Karpas-422 (cell line): ENCODE results near the gene OTOGL. TPM values are rescaled to one million over a fixed set of nuclear protein-coding genes. Genes with fewer than 3 reads are reported as not detected.
A peak's percentile ranks its signal among the peaks of the same experiment; 100 is the strongest.

Experiments
- DNase-seq: peaks from one replicate; pipeline ENCODE4 v3.0.0-alpha.2; 2015
- H2AFZ ChIP-seq: fragments of 200-600 bp; sonication (generic); 2 replicates; pipeline ENCODE4 v1.6.1; 2014; ENCODE audit warnings: antibody characterized with exemption, low read length, mixed read lengths
- H3K27ac ChIP-seq: fragments of 200-600 bp; sonication (generic); 2 replicates; pipeline ENCODE4 v1.5.1; 2014; ENCODE audit warnings: mild to moderate bottlenecking, low read length, moderate library complexity
- H3K27me3 ChIP-seq: fragments of 200-600 bp; sonication (generic); 2 replicates; pipeline ENCODE4 v1.6.1; 2014; ENCODE audit warnings: low read length, mixed read lengths
- H3K36me3 ChIP-seq: fragments of 200-600 bp; sonication (generic); 2 replicates; pipeline ENCODE4 v1.6.1; 2014; ENCODE audit warnings: low read length, mixed read lengths; ENCODE audit not compliant: insufficient read depth
- H3K4me1 ChIP-seq: fragments of 200-600 bp; sonication (generic); 2 replicates; pipeline ENCODE4 v1.6.1; 2014; ENCODE audit warnings: mild to moderate bottlenecking, low read length, mixed read lengths
- H3K4me2 ChIP-seq: fragments of 200-600 bp; sonication (generic); 2 replicates; pipeline ENCODE4 v1.6.1; 2014; ENCODE audit warnings: low read length, low read depth, mild to moderate bottlenecking; ENCODE audit not compliant: poor library complexity, severe bottlenecking
- H3K4me3 ChIP-seq: fragments of 200-600 bp; sonication (generic); 2 replicates; pipeline ENCODE4 v1.5.1; 2014; ENCODE audit warnings: mild to moderate bottlenecking, antibody characterized with exemption, low read length, mixed read lengths
- H3K79me2 ChIP-seq: fragments of 200-600 bp; sonication (generic); 2 replicates; pipeline ENCODE4 v1.6.1; 2014; ENCODE audit warnings: mild to moderate bottlenecking, low read length, mixed read lengths
- H3K9ac ChIP-seq: fragments of 200-600 bp; sonication (generic); 2 replicates; pipeline ENCODE4 v1.6.0; 2014; ENCODE audit warnings: low read length
- H3K9me2 ChIP-seq: fragments of 200-600 bp; sonication (generic), shearing (Covaris generic); replicated peaks from 2 replicates; pipeline ENCODE4 v1.6.0; 2014; ENCODE audit warnings: mild to moderate bottlenecking, low read length, moderate library complexity; ENCODE audit not compliant: insufficient read depth
- H3K9me3 ChIP-seq: fragments of 300-700, 200-600 bp; sonication (generic); 2 replicates; pipeline ENCODE4 v1.6.1; 2014; ENCODE audit warnings: low read length, mixed read lengths
- H4K20me1 ChIP-seq: fragments of 200-600 bp; sonication (generic); 2 replicates; pipeline ENCODE4 v1.6.1; 2014; ENCODE audit warnings: mild to moderate bottlenecking, antibody characterized with exemption, low read length, low read depth; ENCODE audit not compliant: insufficient read depth
- total RNA-seq: library from RNA; depleted of rRNA; stranded (reverse); fragments of >200 nt; shearing (Covaris generic); gene quantifications from 2 replicates; pipeline ENCODE4 v1.2.3, GENCODE V29; 2014; ENCODE audit warnings: low replicate concordance

OTOGL gene
- total RNA-seq, 1 experiment from 2014 or later, result not detected

DNA sequence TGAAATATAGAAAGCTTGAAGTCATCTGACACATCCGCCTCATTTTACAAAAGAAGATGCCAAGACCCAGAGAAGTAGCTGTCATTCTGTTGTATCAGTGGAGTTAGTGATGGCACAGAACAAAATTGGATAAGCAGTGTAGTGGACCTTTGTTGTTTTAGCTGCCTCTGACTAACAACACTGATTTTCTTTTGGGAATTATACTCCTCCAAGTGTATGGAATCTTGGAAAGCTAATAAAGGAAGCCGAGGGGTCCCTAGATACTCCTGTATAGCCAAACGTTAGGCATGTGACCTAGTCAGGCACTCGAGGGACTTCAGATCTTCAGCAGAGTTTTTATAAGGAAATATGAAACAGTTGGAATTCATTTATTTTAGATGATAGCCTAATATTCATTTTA is 94.5 kb downstream of the OTOGL start:
- Histone ChIP-seq H3K4me1 (no peaks in the 10 kb centered on the region), H3K4me2 (no peak overlapping the region), H3K4me3 (no peak overlapping the region), H4K20me1 (no peaks in the 10 kb centered on the region), H3K36me3 (no peaks in the 10 kb centered on the region), H3K9me2 (no peaks in the 10 kb centered on the region), H3K27me3 (no peaks in the 10 kb centered on the region), H3K27ac (no peak overlapping the region), H3K79me2 (no peaks in the 10 kb centered on the region), H2AFZ (no peak overlapping the region), H3K9ac (no peak overlapping the region), H3K9me3 (no peaks in the 10 kb centered on the region)
- DNase-seq, result no peak

DNA sequence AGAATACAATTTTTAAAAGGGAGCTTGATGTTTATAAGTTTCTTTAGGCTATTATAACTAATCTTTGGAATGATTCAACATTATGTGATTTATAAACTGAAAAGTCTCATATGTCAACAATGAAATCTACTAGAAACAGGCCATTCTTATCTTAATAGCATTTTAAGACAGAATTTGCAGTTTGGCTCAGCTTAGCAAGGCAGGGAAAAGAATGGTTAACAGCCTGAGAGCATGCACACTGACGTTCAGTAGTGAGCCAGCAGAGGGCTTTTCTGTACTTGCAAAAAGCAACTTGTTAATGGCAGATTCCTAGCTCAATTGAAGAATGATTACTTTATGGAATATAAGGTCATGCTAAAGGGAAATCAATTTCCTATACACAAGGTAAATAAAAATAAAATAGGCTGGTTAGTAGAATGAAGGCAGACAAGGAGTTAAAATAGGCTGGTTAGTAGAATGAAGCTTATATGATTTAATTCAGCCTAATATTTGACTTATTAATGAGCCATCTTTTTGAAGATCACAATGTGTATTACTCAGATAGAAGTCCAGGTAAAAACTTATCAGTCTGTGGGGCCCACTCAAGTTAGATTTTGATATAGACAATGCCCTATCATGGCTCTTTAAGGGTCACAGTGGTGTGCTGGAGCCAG is 95.9 kb downstream of the OTOGL start:
- DNase-seq, result peak; percentile 71
- H3K4me2 ChIP-seq, result no peak overlapping the region
- H3K9me3 ChIP-seq, result no peaks in the 10 kb centered on the region
- H3K4me3 ChIP-seq, result no peak overlapping the region
- H3K27ac ChIP-seq, result no peak overlapping the region
- H2AFZ ChIP-seq, result no peak overlapping the region
- H3K4me1 ChIP-seq, result no peaks in the 10 kb centered on the region
- H3K79me2 ChIP-seq, result no peaks in the 10 kb centered on the region
- no peaks in the 10 kb centered on the region for H3K27me3 ChIP-seq
- no peaks in the 10 kb centered on the region for H3K36me3 ChIP-seq
- no peaks in the 10 kb centered on the region for H3K9me2 ChIP-seq
- no peak overlapping the region for H3K9ac ChIP-seq
- no peaks in the 10 kb centered on the region for H4K20me1 ChIP-seq

DNA sequence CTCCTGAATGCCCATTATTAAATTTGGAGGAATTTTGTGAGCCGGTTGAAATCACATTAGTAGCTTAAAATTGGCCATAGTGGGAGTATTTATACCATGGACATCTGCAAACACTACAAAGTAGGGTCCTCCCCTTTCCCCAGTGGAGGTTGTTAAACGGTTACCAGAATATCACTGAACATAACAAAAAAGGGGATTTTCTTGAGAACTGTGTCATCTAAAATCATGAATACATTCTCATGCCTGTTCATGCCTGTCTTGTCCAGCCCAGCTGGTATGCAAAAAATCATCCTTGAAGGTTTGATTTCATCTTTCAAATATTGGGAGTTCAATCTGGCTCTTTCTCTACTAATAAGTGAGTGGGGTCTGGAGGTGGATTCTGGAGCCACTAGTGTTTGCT is 96.4 kb downstream of the OTOGL start:
- Histone ChIP-seq H3K27me3 (no peaks in the 10 kb centered on the region), H3K4me3 (no peak overlapping the region), H3K27ac (no peak overlapping the region), H3K36me3 (no peaks in the 10 kb centered on the region), H3K79me2 (no peaks in the 10 kb centered on the region), H3K4me1 (no peaks in the 10 kb centered on the region), H2AFZ (no peak overlapping the region), H3K9ac (no peak overlapping the region), H3K9me2 (no peaks in the 10 kb centered on the region), H3K4me2 (no peak overlapping the region), H3K9me3 (no peaks in the 10 kb centered on the region), H4K20me1 (no peaks in the 10 kb centered on the region)
- no peak for DNase-seq

DNA sequence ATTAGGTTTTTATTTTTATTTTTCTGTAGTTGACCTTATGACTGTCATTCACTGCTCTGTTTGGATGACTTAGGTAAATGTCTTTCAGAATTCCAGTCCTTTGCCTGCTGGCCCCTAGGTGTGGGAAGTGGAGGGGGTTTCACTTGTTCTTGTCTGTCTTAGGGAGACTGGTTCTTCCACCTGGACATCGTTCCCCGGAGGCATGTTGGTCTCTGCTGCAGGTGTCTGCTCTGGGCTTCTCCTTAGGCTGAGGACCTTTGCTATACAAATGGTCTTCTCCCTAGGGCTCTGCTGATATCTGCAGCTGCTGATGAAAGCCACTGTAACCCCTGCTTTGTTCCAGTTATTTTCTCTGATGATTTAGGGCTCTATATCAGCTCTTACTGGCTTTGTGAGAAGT is 97.1 kb downstream of the OTOGL start:
- Histone ChIP-seq H3K9ac (no peak overlapping the region), H3K27ac (no peak overlapping the region), H3K4me2 (no peak overlapping the region), H4K20me1 (no peaks in the 10 kb centered on the region), H3K36me3 (no peaks in the 10 kb centered on the region), H3K9me3 (no peaks in the 10 kb centered on the region), H2AFZ (no peak overlapping the region), H3K4me3 (no peak overlapping the region), H3K27me3 (no peaks in the 10 kb centered on the region), H3K79me2 (no peaks in the 10 kb centered on the region), H3K9me2 (no peaks in the 10 kb centered on the region), H3K4me1 (no peaks in the 10 kb centered on the region)
- no peak for DNase-seq

DNA sequence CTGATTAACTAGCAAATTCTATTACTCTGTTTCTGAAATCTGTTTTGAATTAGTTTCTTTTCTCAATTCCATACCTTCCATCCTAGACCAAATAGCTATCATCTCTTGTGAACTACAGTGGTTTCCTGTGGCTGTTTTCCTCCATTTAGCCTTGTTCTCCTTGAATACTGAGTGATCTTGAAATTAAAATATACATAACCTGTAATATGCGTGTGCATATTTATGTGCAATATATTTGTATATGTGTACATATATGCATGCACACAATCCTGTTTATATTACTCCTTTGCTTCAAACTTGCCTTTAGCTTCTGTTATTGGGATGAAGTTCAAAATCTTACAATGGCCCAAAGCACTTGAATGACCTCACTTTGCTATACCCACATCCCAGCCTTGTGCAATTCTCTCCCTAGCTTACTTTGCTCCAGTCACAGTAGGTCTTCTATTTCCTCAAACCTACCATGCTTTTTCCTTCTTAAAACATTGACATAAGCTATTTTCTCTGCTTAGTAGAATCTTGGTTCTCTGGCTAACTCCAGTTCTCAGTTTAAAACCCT is 99.5 kb downstream of the OTOGL start:
- H3K4me3 ChIP-seq, result no peak overlapping the region
- H3K4me1 ChIP-seq, result no peaks in the 10 kb centered on the region
- H3K36me3 ChIP-seq, result no peaks in the 10 kb centered on the region

DNA sequence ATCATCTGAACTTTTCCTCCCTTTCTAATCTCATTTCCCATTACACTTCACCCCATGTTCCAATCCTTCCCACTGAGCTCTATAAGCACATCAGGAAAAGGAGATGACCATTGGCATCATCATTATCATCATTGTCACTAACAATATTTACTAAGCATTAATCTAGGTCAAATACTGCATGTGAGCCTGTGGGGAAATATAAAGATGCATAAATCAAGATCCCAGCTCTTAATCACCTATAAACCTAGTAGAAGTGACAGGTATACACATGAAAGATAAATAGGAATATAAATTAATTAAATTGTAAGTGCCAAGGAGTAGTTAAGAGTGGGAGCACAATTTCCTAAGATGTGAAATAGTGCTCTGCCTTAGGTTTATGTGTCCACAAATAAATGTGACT is 100.6 kb downstream of the OTOGL start:
- no peak overlapping the region for H3K4me2 ChIP-seq
- no peak overlapping the region for H3K27ac ChIP-seq
- no peaks in the 10 kb centered on the region for H3K79me2 ChIP-seq
- H3K9me3 ChIP-seq, result no peaks in the 10 kb centered on the region
- H3K36me3 ChIP-seq, result no peaks in the 10 kb centered on the region
- H3K4me3 ChIP-seq, result no peak overlapping the region
- no peak overlapping the region for H3K9ac ChIP-seq
- no peaks in the 10 kb centered on the region for H4K20me1 ChIP-seq
- no peaks in the 10 kb centered on the region for H3K9me2 ChIP-seq
- no peaks in the 10 kb centered on the region for H3K4me1 ChIP-seq
- H2AFZ ChIP-seq, result no peak overlapping the region
- no peaks in the 10 kb centered on the region for H3K27me3 ChIP-seq
- no peak for DNase-seq

More for the DNA sequence above, 99.5 kb downstream of the OTOGL start:
- Histone ChIP-seq H3K4me2 (no peak overlapping the region), H3K27ac (no peak overlapping the region), H2AFZ (no peak overlapping the region), H3K79me2 (no peaks in the 10 kb centered on the region), H4K20me1 (no peaks in the 10 kb centered on the region), H3K9me2 (no peaks in the 10 kb centered on the region), H3K9ac (no peak overlapping the region), H3K9me3 (no peaks in the 10 kb centered on the region), H3K27me3 (no peaks in the 10 kb centered on the region)
- no peak for DNase-seq

DNA sequence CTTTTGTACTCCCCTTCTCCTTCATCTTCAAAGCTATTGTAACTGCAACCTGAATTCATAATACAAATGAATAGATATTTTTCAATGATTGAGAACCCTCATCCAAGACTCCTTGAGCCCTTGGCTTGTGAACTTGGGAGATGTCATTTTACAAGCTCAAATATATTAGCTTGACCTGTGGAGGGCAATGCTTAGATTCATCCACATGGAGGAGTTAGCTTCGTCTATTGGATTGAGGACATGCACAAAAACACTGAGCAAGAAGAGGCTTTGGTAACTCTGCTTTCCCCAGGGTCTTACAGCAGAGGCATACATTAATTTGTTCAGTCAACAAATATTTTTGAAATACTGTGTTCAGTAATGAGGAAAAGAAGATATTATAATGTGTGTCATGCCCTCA is 101.1 kb downstream of the OTOGL start:
- no peak for DNase-seq
- Histone ChIP-seq H3K9ac (no peak overlapping the region), H3K9me3 (no peaks in the 10 kb centered on the region), H4K20me1 (no peaks in the 10 kb centered on the region), H2AFZ (no peak overlapping the region), H3K4me3 (no peak overlapping the region), H3K79me2 (no peaks in the 10 kb centered on the region), H3K9me2 (no peaks in the 10 kb centered on the region), H3K27ac (no peak overlapping the region), H3K4me2 (no peak overlapping the region), H3K27me3 (no peaks in the 10 kb centered on the region), H3K36me3 (no peaks in the 10 kb centered on the region), H3K4me1 (no peaks in the 10 kb centered on the region)

DNA sequence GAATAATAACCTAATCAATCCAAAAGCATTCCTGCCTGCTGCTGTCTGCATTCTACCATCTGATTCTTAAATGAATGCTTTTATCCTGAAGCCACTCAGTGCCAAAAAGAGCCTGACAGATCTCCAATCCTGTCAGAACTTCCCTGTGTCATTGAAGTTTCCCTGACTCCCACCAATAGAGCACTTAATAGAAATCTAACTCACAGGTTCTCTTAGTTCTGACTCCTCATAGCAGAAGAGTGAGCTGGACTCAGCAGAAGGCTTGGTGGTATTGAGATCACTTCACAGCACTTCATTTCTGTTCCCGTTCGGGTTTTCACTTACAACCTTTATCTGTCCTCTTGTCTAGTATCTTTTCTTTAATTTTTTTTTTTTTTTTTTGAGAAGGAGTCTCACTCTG is 102.6 kb downstream of the OTOGL start:
- no peak overlapping the region for H2AFZ ChIP-seq
- no peaks in the 10 kb centered on the region for H3K36me3 ChIP-seq
- no peaks in the 10 kb centered on the region for H3K9me2 ChIP-seq
- H3K27me3 ChIP-seq, result no peaks in the 10 kb centered on the region
- H4K20me1 ChIP-seq, result no peaks in the 10 kb centered on the region
- H3K27ac ChIP-seq, result no peak overlapping the region
- no peak overlapping the region for H3K4me3 ChIP-seq
- no peak for DNase-seq
- H3K9ac ChIP-seq, result no peak overlapping the region
- no peaks in the 10 kb centered on the region for H3K79me2 ChIP-seq
- no peaks in the 10 kb centered on the region for H3K4me1 ChIP-seq
- no peaks in the 10 kb centered on the region for H3K9me3 ChIP-seq
- no peak overlapping the region for H3K4me2 ChIP-seq
